Hepatocyte (in vitro differentiated cells): ENCODE measurements around the gene M1AP.

Experiments used
- CTCF ChIP-seq: fragments of 200-600 bp; sonication (generic); IDR thresholded peaks from 2 replicates; pipeline ENCODE4 v1.5.1; 2016; ENCODE audit warnings: antibody characterized with exemption, mild to moderate bottlenecking; ENCODE audit not compliant: poor library complexity
- EZH2 ChIP-seq: fragments of 200-600 bp; sonication (generic); IDR thresholded peaks from 2 replicates; pipeline ENCODE4 v1.6.1; 2016; ENCODE audit warnings: antibody characterized with exemption, mild to moderate bottlenecking, borderline replicate concordance
- EZH2phosphoT487 ChIP-seq: fragments of 200-600 bp; sonication (generic); IDR thresholded peaks from one replicate; pipeline ENCODE4 v1.6.1; 2018; ENCODE audit warnings: antibody characterized with exemption, mild to moderate bottlenecking, low read depth, moderate library complexity; ENCODE audit not compliant: unreplicated experiment, severe bottlenecking

GRCh38 chr2:74689671-74690070 lies 41.5 kb upstream of the M1AP start:
- TF ChIP-seq CTCF, result no peak
- TF ChIP-seq EZH2, result no peak
- no peak for TF ChIP-seq EZH2phosphoT487
